ENCODE data around the gene RAB3B. TPM values are rescaled to one million over a fixed set of nuclear protein-coding genes. Genes with fewer than 3 reads are reported as not detected.

RAB3B gene
- total and polyA plus RNA-seq, 9 of the 15 experiments (the other 6 are each of a cell fraction or from before 2014, with no cell fraction given), result 0.07 to 0.47 (median 0.27) TPM

DNA sequence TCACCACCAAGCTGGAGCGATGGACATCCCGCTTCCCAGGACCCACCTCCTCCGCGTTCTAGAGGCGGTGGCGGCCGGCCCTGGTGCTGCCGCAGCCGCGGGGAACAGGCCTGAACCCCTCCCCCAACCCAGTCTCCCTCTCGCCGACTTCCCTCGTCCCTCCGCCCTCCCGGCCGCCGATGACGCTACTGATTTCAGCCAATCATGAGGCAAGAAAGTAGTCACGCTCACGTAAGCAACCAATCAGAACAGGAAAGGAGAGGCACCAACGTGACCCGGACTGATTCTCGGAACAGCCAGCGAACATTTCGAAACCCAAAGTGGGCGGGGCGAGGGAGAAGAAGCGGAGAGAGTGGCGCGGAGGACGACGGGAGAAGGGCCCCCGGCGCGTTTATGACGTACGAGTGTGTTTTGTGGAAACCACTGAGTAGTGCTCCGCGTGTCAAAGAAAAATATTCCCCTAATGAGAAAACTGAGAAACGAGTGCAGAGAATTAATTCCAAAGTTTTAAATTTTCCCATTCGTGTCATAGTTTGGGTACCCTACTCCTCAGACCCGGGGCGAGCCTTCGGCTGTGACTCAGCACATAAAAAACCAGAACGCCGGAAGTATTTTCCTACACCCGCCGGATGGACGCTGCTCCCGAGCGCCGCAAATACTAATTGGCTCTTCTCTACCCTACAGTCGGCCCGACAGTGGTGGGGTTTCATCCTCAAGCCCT, 111.7 kb downstream of the RAB3B start, which contains the start of gene NRDC (continued):
- TF ChIP-seq, protein P1, sequence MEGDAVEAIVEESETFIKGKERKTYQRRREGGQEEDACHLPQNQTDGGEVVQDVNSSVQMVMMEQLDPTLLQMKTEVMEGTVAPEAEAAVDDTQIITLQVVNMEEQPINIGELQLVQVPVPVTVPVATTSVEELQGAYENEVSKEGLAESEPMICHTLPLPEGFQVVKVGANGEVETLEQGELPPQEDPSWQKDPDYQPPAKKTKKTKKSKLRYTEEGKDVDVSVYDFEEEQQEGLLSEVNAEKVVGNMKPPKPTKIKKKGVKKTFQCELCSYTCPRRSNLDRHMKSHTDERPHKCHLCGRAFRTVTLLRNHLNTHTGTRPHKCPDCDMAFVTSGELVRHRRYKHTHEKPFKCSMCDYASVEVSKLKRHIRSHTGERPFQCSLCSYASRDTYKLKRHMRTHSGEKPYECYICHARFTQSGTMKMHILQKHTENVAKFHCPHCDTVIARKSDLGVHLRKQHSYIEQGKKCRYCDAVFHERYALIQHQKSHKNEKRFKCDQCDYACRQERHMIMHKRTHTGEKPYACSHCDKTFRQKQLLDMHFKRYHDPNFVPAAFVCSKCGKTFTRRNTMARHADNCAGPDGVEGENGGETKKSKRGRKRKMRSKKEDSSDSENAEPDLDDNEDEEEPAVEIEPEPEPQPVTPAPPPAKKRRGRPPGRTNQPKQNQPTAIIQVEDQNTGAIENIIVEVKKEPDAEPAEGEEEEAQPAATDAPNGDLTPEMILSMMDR (IDR thresholded peaks at IDR 0.05 in 2 of 3, conservative IDR thresholded peaks at IDR 0.05 in 1 of 3; ENCODE audit: insufficient read depth in 2 of 3, low read depth in 1 of 3, low read length in 3 of 3), result 0 out of 6 replicates have a peak, but pooled peaks of 1 of the 3 experiments have one; percentile 7
- TF ChIP-seq TBL1XR1 (IDR thresholded peaks at IDR 0.05; ENCODE audit: low read length in 2 of 2), result peak; percentile 27 to 63; a peak in 2 of 4 replicates
- peak; percentile 92 for TF ChIP-seq VEZF1 (CRISPR knock-in tag; IDR thresholded peaks at IDR 0.05)
- peak; percentile 66 for TF ChIP-seq CBFA2T2 (conservative IDR thresholded peaks at IDR 0.05)
- TF ChIP-seq ETV5 (CRISPR knock-in tag; IDR thresholded peaks at IDR 0.05; ENCODE audit: low read depth), result peak; percentile 90
- no peak for TF ChIP-seq NR3C1 (CRISPR knock-in tag; IDR thresholded peaks at IDR 0.05)
- TF ChIP-seq ZNF212 (CRISPR knock-in tag; IDR thresholded peaks at IDR 0.05), result no peak; the same call in 1 of the 2 replicates
- peak; percentile 87 for TF ChIP-seq FOXM1 (IDR thresholded peaks at IDR 0.05; ENCODE audit: low read depth)
- peak; percentile 71; the same call in 1 of the 2 replicates for TF ChIP-seq FOXM1 (CRISPR knock-in tag; IDR thresholded peaks at IDR 0.05; ENCODE audit: low read depth)
- peak; percentile 84 for TF ChIP-seq NBN (IDR thresholded peaks at IDR 0.05; ENCODE audit: low read depth)
- TF ChIP-seq, protein P2, sequence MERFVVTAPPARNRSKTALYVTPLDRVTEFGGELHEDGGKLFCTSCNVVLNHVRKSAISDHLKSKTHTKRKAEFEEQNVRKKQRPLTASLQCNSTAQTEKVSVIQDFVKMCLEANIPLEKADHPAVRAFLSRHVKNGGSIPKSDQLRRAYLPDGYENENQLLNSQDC (CRISPR knock-in tag; IDR thresholded peaks at IDR 0.05), result peak; percentile 89; the same call in 1 of the 2 replicates
- TF ChIP-seq ZNF197 (CRISPR knock-in tag; IDR thresholded peaks at IDR 0.05; ENCODE audit: low read depth), result peak; percentile 76; the same call in 1 of the 2 replicates
- TF ChIP-seq ETS2 (tag; IDR thresholded peaks at IDR 0.05; ENCODE audit: borderline replicate concordance, poor library complexity, severe bottlenecking), result no peak
- TF ChIP-seq RUNX1 (IDR thresholded peaks at IDR 0.05; ENCODE audit: low read depth), result no peak
- TF ChIP-seq RCOR1 (IDR thresholded peaks at IDR 0.05; ENCODE audit: borderline replicate concordance in 1 of 2, low read depth in 2 of 2, low read length in 2 of 2), result no peak
- 0 out of 2 replicates have a peak, but pooled peaks have one; percentile 29 for TF ChIP-seq SREBF1 (IDR thresholded peaks at IDR 0.05; ENCODE audit: borderline replicate concordance, low read depth, low read length)
- TF ChIP-seq PHB (CRISPR knock-in tag; IDR thresholded peaks at IDR 0.05), result 0 out of 2 replicates have a peak, but pooled peaks have one; percentile 2
- TF ChIP-seq RBM39 (optimal IDR thresholded peaks at IDR 0.05; ENCODE audit: low read depth, low read length), result no peak
- 0 out of 2 replicates have a peak, but pooled peaks have one; percentile 35 for TF ChIP-seq ZNF444 (CRISPR knock-in tag; IDR thresholded peaks at IDR 0.05)
- TF ChIP-seq TBP (optimal IDR thresholded peaks at IDR 0.05; ENCODE audit: low read depth, low read length), result peak; percentile 93
- TF ChIP-seq FUS (optimal IDR thresholded peaks at IDR 0.05; ENCODE audit: low read depth, low read length), result no peak
- TF ChIP-seq UBTF (IDR thresholded peaks at IDR 0.05; ENCODE audit: borderline replicate concordance in 1 of 2, low read depth in 2 of 2, low read length in 2 of 2), result peak in 1 of 2 experiments; percentile 71; a peak in 2 of 4 replicates
